Skeletal muscle tissue (tissue), 4 donors: ENCODE data around the gene RUNX3. TPM values are rescaled to one million over a fixed set of nuclear protein-coding genes. Genes with fewer than 3 reads are reported as not detected.

ENCODE experiments used
- H3K27ac ChIP-seq: one replicate; pipeline ENCODE4 v1.7.0; 2013; ENCODE audit warnings: mild to moderate bottlenecking, low read depth, low read length, inconsistent platforms
- H3K27me3 ChIP-seq, 3 donors: one replicate each; pipeline ENCODE4 v1.7.0; 2013; ENCODE audit warnings: low read length in 3 of 3; ENCODE audit not compliant: control insufficient read depth in 3 of 3, insufficient read depth in 3 of 3
- H3K36me3 ChIP-seq, 3 donors: one replicate each; pipeline ENCODE4 v1.7.0; 2013; ENCODE audit warnings: low read length in 3 of 3; ENCODE audit not compliant: control insufficient read depth in 3 of 3, insufficient read depth in 3 of 3
- H3K4me1 ChIP-seq, 3 donors: one replicate each; pipeline ENCODE4 v1.7.0; 2013; ENCODE audit warnings: low read length in 3 of 3, mild to moderate bottlenecking in 3 of 3; ENCODE audit not compliant: control insufficient read depth in 3 of 3, insufficient read depth in 3 of 3
- H3K4me3 ChIP-seq, 3 donors: one replicate each; pipeline ENCODE4 v1.7.0; 2013; ENCODE audit warnings: low read length in 3 of 3
- H3K9ac ChIP-seq, 3 donors: one replicate each; pipeline ENCODE4 v1.7.0; 2013; ENCODE audit warnings: low read length in 3 of 3, mild to moderate bottlenecking in 3 of 3, moderate library complexity in 2 of 3, low read depth in 1 of 3
- H3K9me3 ChIP-seq, 3 donors: one replicate each; pipeline ENCODE4 v1.7.0; 2013; ENCODE audit warnings: low read length in 3 of 3; ENCODE audit not compliant: control insufficient read depth in 3 of 3
- total RNA-seq: library from RNA; depleted of rRNA; stranded (reverse); fragments of >200 nt; gene quantifications from one replicate; pipeline ENCODE4 v1.2.3, GENCODE V29; 2014
- donor health status: Osteomylitis.

Gene RUNX3
- total RNA-seq, 1 donor from 2014 or later: under 0.01 TPM

- H3K4me1 ChIP-seq: no peaks in the 10 kb centered on the region
- H3K9ac ChIP-seq: no peak overlapping the region
- no peaks in the 10 kb centered on the region for H3K36me3 ChIP-seq
- no peak overlapping the region for H3K4me3 ChIP-seq
- peaks cover 2 to 68% (median 39%) of the 10 kb centered on the region in 3 donors for H3K27me3 ChIP-seq
- no peak overlapping the region for H3K27ac ChIP-seq
- H3K9me3 ChIP-seq: no peaks in the 10 kb centered on the region
Observed at GRCh38 chr1:24903011-24903461, 27.0 kb downstream of the RUNX3 start.

GRCh38 chr1:24902471-24902891, 27.6 kb downstream of the RUNX3 start:
- no peak overlapping the region for H3K9ac ChIP-seq
- H3K27ac ChIP-seq: no peak overlapping the region
- peaks cover 2 to 68% (median 36%) of the 10 kb centered on the region in 3 donors for H3K27me3 ChIP-seq
- no peaks in the 10 kb centered on the region for H3K9me3 ChIP-seq
- no peak overlapping the region for H3K4me3 ChIP-seq
- H3K4me1 ChIP-seq: no peaks in the 10 kb centered on the region
- no peaks in the 10 kb centered on the region for H3K36me3 ChIP-seq

- H3K4me3 ChIP-seq: no peak overlapping the region
- no peak overlapping the region for H3K27ac ChIP-seq
- H3K4me1 ChIP-seq: no peaks in the 10 kb centered on the region
- no peaks in the 10 kb centered on the region for H3K36me3 ChIP-seq
- H3K27me3 ChIP-seq: peaks cover 2 to 66% (median 36%) of the 10 kb centered on the region in 3 donors
- no peaks in the 10 kb centered on the region for H3K9me3 ChIP-seq
- no peak overlapping the region for H3K9ac ChIP-seq
Observed at GRCh38 chr1:24901791-24902470, 28.1 kb downstream of the RUNX3 start.

GRCh38 chr1:24900985-24901781, 28.9 kb downstream of the RUNX3 start:
- peaks cover 2 to 66% (median 34%) of the 10 kb centered on the region in 3 donors for H3K27me3 ChIP-seq
- H3K36me3 ChIP-seq: no peaks in the 10 kb centered on the region

GRCh38 chr1:24900486-24900849, 29.6 kb downstream of the RUNX3 start:
- Histone ChIP-seq H3K4me1 (no peaks in the 10 kb centered on the region), H3K4me3 (no peak overlapping the region), H3K9ac (no peak overlapping the region), H3K27ac (no peak overlapping the region), H3K9me3 (no peaks in the 10 kb centered on the region), H3K36me3 (no peaks in the 10 kb centered on the region), H3K27me3 (peaks cover 2 to 60% (median 34%) of the 10 kb centered on the region in 3 donors)

More at GRCh38 chr1:24900985-24901781, 28.9 kb downstream of the RUNX3 start:
- Histone ChIP-seq H3K9ac (no peak overlapping the region), H3K9me3 (no peaks in the 10 kb centered on the region), H3K4me1 (no peaks in the 10 kb centered on the region), H3K4me3 (no peak overlapping the region), H3K27ac (no peak overlapping the region)

- no peak overlapping the region for H3K4me3 ChIP-seq
- H3K9me3 ChIP-seq: no peaks in the 10 kb centered on the region
- no peak overlapping the region for H3K9ac ChIP-seq
- no peak overlapping the region for H3K27ac ChIP-seq
- no peaks in the 10 kb centered on the region for H3K4me1 ChIP-seq
- H3K27me3 ChIP-seq: peaks cover 2 to 55% (median 34%) of the 10 kb centered on the region in 3 donors
- H3K36me3 ChIP-seq: no peaks in the 10 kb centered on the region
Observed at GRCh38 chr1:24899581-24900485, 30.2 kb downstream of the RUNX3 start.

GRCh38 chr1:24898909-24899439, 31.1 kb downstream of the RUNX3 start:
- Histone ChIP-seq H3K4me3 (no peak overlapping the region), H3K27me3 (peaks cover 2 to 47% (median 31%) of the 10 kb centered on the region in 3 donors), H3K9ac (no peak overlapping the region), H3K36me3 (no peaks in the 10 kb centered on the region), H3K9me3 (no peaks in the 10 kb centered on the region), H3K4me1 (no peaks in the 10 kb centered on the region), H3K27ac (no peak overlapping the region)

- Histone ChIP-seq H3K9me3 (no peaks in the 10 kb centered on the region), H3K9ac (no peak overlapping the region), H3K27ac (no peak overlapping the region), H3K4me3 (no peak overlapping the region), H3K27me3 (peaks cover 2 to 41% (median 27%) of the 10 kb centered on the region in 3 donors), H3K36me3 (no peaks in the 10 kb centered on the region), H3K4me1 (no peaks in the 10 kb centered on the region)
Observed at GRCh38 chr1:24898152-24898908, 31.7 kb downstream of the RUNX3 start.
